ENCODE results near the gene KIF25. TPM values are rescaled to one million over a fixed set of nuclear protein-coding genes. Genes with fewer than 3 reads are reported as not detected.

Gene KIF25
- total RNA-seq, 1 experiment from 2014 or later: not detected

DNA sequence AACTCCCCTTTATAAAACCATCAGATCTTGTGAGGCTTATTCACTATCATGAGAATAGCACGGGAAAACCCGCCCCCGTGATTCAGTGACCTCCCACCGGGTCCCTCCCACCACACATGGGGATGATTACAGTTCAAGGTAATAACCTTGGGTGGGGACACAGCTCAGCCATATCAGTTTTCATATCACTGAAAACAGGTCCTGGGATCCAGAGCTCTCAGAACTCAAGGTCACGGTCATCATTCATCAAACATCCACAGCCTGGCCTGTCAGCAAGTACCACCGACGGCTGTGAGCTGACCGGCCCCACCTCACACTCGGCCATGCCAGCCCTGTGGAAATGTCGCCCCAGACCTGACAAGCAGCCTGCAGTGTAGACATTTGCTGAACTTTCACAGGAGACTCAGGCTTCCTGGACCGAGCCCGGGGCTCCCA is 95.6 kb downstream of the KIF25 start:
- Histone ChIP-seq H3K27ac (no peak overlapping the region), H2AFZ (no peak overlapping the region), H3K4me2 (no peak overlapping the region), H3K4me1 (replicated peaks; ENCODE audit: insufficient read depth) (no peaks in the 10 kb centered on the region), H3K9me3 (ENCODE audit: insufficient read depth, low read depth) (no peaks in the 10 kb centered on the region), H3K79me2 (ENCODE audit: low read depth) (no peaks in the 10 kb centered on the region), H3K4me3 (no peak overlapping the region), H4K20me1 (ENCODE audit: insufficient read depth) (no peaks in the 10 kb centered on the region; the same call in 1 of the 2 replicates), H3F3A (ENCODE audit: insufficient read depth, low read depth) (no peaks in the 10 kb centered on the region), H3K36me3 (ENCODE audit: low read depth) (no peaks in the 10 kb centered on the region), H3K9me2 (ENCODE audit: insufficient read depth) (no peaks in the 10 kb centered on the region), H3K27me3 (ENCODE audit: insufficient read depth, low read depth) (peaks cover 97% of the 10 kb centered on the region)
- DNase-seq: no peak
- ChIA-PET POLR2A (ENCODE audit: unreplicated experiment) (no interaction called here), CTCF (no interaction called here)
- TF ChIP-seq CTCF (conservative IDR thresholded peaks at IDR 0.05) (no peak), EZH2 (IDR thresholded peaks at IDR 0.05; ENCODE audit: low read depth) (no peak)
- BruUV-seq (replicated peaks): no TSS peak
- intact Hi-C loops (cut with micrococcal nuclease; ENCODE audit: unreplicated experiment): no loop called here

- H3K9me3 ChIP-seq (ENCODE audit: insufficient read depth, low read depth): no peaks in the 10 kb centered on the region
- ChIA-PET POLR2A (ENCODE audit: unreplicated experiment) (no interaction called here), CTCF (no interaction called here)
- TF ChIP-seq CTCF (conservative IDR thresholded peaks at IDR 0.05) (no peak), EZH2 (IDR thresholded peaks at IDR 0.05; ENCODE audit: low read depth) (no peak)
- H3K9me2 ChIP-seq (ENCODE audit: insufficient read depth): no peaks in the 10 kb centered on the region
- no peak overlapping the region for H3K4me2 ChIP-seq
- H3K27ac ChIP-seq: no peak overlapping the region
- no peaks in the 10 kb centered on the region for H3K4me1 ChIP-seq (replicated peaks; ENCODE audit: insufficient read depth)
- H3K79me2 ChIP-seq (ENCODE audit: low read depth): no peaks in the 10 kb centered on the region
- H3K4me3 ChIP-seq: no peak overlapping the region
- H2AFZ ChIP-seq: no peak overlapping the region
- H3F3A ChIP-seq (ENCODE audit: insufficient read depth, low read depth): no peaks in the 10 kb centered on the region
- H3K27me3 ChIP-seq (ENCODE audit: insufficient read depth, low read depth): peaks cover 97% of the 10 kb centered on the region
- DNase-seq: no peak
- intact Hi-C loops (cut with micrococcal nuclease; ENCODE audit: unreplicated experiment): no loop called here
- no TSS peak for BruUV-seq (replicated peaks)
- H3K36me3 ChIP-seq (ENCODE audit: low read depth): no peaks in the 10 kb centered on the region
- H4K20me1 ChIP-seq (ENCODE audit: insufficient read depth): no peaks in the 10 kb centered on the region; the same call in 1 of the 2 replicates
Measured at GRCh38 chr6:168093634-168094033, 96.2 kb downstream of the KIF25 start.

Other genes with a start within 250 kb of the KIF25 start
- 101 and 108 TPM in 2 replicates for gene AFDN, start 170.8 kb upstream of the KIF25 start, total RNA-seq (2021)
- not detected in 2 replicates for gene FRMD1, start 81.5 kb downstream of the KIF25 start, total RNA-seq (2021)